Coronary artery (tissue), 2 donors: ENCODE data around the gene MTRFR.

Experiments used
- DNase-seq: peaks from one replicate; pipeline ENCODE4 v3.0.0-alpha.2; 2017; ENCODE audit warnings: low spot score
- H3K27ac ChIP-seq, 2 donors: fragments of 200-600 bp; sonication (generic); one replicate each; pipeline ENCODE4 v1.5.1; 2016 to 2019
- H3K4me3 ChIP-seq: fragments of 200-600 bp; sonication (generic); 2 replicates; pipeline ENCODE4 v1.5.1; 2016; ENCODE audit warnings: mild to moderate bottlenecking, moderate library complexity
- TF ChIP-seq, protein P1 (sequence below): fragments of 200-600 bp; sonication (generic); IDR thresholded peaks from one replicate; pipeline ENCODE4 v1.5.1; 2019; ENCODE audit warnings: antibody characterized with exemption

Gene MTRFR

DNA sequence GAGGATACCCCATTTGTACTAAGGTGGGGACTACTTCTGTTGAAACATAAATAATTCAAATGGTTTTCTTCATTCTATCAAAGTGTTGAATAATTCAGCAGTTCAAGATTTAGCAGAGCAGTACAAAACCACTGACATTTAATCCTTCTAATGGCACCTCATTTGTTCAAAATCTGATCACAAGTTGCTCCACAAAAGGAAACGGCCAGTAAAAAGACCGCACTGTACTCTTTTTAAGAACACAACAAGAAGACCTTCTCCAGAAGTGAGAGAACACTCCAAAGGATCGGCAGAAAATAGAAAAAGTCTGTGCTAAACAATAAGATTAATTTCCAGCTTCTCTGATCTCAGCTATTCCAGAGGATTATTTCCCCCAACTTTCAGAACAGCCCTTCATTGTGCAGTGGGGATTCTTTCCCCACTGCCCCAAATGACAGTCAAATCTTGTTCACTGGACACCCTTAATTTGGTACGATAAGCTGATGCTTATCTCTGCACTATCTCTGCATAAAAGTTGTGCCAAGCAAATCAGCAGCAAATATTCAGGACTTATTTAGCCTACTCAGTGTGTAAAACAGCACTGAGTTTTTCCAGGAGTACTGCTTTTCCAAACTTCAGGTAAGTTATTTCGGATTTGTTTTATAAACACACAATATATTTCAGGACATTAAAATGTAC, 5.5 kb upstream of the MTRFR start:
- Histone ChIP-seq H3K27ac (no peak overlapping the region), H3K4me3 (no peak overlapping the region)
- TF ChIP-seq, protein P1, sequence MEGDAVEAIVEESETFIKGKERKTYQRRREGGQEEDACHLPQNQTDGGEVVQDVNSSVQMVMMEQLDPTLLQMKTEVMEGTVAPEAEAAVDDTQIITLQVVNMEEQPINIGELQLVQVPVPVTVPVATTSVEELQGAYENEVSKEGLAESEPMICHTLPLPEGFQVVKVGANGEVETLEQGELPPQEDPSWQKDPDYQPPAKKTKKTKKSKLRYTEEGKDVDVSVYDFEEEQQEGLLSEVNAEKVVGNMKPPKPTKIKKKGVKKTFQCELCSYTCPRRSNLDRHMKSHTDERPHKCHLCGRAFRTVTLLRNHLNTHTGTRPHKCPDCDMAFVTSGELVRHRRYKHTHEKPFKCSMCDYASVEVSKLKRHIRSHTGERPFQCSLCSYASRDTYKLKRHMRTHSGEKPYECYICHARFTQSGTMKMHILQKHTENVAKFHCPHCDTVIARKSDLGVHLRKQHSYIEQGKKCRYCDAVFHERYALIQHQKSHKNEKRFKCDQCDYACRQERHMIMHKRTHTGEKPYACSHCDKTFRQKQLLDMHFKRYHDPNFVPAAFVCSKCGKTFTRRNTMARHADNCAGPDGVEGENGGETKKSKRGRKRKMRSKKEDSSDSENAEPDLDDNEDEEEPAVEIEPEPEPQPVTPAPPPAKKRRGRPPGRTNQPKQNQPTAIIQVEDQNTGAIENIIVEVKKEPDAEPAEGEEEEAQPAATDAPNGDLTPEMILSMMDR: no peak
- no peak for DNase-seq

DNA sequence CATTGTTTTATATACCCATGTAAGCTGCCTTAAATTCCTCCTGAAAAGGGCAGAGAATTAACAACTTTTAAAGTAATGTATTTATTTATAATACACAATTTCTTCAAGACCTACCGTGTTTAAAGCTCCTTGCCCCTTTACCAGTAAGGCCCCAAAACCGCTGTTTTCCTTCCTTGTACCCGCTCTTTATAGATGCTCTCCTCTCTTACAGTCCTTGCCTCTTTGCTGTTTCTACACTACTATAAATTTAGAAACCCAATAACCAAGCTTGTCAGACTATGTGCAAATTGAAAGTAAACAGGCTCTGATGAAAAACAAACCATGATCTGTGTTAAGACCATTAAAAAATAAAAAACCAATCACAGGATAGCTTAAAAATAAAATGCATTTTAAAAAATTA, 4.2 kb upstream of the MTRFR start:
- no peak for DNase-seq
- no peak overlapping the region for H3K27ac ChIP-seq
- no peak overlapping the region for H3K4me3 ChIP-seq
- TF ChIP-seq, protein P1: no peak

DNA sequence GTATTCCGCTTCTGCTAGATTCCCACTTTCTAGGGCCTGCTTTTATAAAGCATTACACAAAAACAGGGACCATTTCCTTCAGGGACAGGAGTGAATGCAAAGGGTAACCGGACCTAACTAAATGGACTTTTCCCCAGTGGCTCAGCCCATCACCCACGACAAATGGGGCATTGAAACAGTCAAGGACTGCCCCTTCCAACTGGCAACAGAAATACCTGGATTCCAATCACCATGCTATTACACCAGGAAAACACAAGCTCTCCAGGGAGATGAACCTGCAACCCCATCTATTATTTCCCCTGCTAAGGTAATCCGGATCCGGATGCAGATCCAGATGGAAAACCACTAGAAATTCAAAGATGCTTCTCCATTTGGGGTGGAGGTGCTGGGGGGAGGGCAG, 1.3 kb upstream of the MTRFR start:
- Histone ChIP-seq H3K4me3 (peak overlapping the region; percentile 93), H3K27ac (no peak overlapping the region)
- no peak for DNase-seq
- TF ChIP-seq, protein P1: no peak

DNA sequence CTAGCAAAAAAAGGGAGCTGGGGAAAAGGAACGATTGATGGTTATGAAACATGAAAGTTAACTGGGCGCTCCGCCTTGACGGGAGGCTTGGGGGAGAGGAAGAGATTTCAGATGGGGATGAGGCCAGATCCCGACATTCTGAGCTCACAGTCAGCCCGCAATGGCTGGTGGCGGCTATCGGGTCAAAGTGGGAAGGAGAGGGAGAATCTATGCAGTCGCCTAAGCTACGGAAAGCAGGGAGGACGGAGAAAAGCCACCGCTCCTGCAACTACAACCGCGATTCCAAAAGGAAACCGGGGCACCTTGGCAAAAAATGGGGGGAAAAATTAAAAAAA, 797 bp upstream of the MTRFR start:
- H3K27ac ChIP-seq: peak overlapping the region; percentile 90
- TF ChIP-seq, protein P1: no peak
- H3K4me3 ChIP-seq: peak overlapping the region; percentile 93
- peak; percentile 74 for DNase-seq

DNA sequence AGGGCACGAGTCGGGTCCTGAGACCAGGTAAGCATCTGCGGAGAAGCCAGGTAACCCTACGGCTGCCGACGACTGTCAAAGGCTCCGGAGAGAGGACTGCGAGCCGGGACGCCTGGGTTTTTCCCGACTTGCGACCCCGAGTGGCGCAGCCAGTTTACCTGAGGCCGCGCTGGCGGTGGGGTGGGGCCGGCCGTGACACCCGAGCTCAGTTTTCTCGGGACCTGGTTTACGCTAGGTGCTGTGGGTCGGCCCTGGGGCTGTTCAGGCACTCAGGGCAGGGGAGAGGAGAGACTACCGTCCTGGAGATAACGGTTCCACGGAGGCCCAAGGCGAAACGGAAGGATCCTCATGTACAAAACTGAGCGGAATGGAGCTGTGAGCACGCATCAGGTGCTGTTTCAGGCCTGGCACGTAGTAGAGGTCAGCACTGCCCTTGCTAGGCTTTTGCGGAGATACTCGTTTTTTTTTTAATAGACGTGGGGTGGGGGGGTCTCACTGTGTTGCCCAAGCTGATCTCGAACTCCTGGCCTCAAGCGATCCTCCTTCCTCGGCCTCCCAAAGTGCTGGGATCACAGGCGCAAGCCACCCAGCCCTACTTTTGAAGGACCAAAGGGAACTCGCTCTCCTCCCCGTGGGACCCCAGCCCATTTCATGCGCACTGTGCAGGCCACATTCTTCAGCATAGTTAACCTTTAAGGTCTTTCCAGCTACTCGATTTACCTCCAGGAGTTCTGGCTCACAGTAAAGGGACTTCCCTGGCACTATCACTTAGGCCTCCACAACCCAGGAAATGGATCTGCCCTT, 471 bp downstream of the MTRFR start:
- no peak for DNase-seq
- Histone ChIP-seq H3K4me3 (peak overlapping the region; percentile 93), H3K27ac (peak overlapping the region; percentile 81 to 93)
- TF ChIP-seq, protein P1: no peak

DNA sequence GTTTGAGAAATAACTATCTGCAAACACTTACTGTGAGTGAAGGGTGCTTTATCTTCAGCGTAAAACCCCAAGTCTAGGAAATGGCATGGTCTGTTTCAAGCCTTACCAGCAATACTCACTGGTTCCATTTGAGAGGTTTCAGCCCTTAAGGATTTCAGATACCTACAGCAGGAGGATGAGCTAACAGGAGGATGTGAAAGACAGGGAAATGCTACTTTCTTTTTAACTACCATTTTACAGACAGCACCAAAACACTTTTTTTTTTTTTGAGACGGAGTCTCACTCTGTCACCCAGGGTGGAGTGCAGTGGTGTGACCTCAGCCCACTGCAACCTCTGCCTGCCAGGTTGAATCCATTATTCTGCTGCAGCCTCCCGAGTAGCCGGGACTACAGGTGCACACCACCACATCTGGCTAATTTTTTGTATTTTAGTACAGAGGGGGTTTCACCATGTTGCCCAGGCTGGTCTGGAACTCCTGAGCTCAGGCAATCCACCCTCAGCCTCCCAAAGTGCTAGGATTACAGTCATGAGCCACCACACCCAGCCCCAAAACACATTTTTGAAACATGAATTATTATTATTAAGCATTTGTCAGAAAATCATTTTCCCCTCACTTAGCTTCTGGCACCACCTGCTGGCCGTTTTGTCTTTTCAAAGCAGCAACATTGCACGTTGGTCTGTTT, 4.6 kb downstream of the MTRFR start:
- H3K4me3 ChIP-seq: no peak overlapping the region
- no peak for DNase-seq
- no peak overlapping the region for H3K27ac ChIP-seq
- TF ChIP-seq, protein P1: peak; percentile 62
